Right forelimb (tissue), 1 donor: Measurements from ENCODE around the gene PPFIBP2.

Source experiments
- DNase-seq: peaks from one replicate; pipeline ENCODE4 v3.0.0-alpha.2; 2018

Gene PPFIBP2

DNA sequence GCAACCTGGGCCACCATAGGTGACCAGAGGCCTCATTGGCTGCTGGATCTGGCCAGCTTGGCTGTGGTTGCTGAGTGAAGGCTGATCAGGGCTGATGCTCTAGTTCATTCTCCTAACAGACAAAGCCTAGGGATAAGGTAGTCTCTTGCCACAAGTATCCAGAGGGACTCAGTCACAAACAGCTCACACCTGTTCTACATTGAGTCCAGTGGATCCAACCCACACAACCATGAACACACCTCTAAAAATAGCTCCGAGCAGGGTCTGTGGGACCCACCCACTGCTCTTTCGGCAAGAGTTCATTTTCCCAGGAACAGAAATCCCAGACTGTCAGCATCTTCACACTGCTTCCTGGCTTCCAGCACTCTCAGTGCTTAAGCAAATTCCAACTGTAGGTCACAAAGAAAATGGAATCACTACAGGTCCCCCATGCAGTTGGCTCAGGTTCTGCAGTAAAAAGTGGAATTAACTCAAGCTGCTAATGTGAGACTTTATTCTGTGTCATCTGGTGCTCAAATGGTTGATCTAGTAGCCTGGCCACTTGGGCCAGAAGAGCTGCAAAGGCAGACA is 67.3 kb downstream of the PPFIBP2 start:
- no peak for DNase-seq

GRCh38 chr11:7582338-7582985 is 68.7 kb downstream of the PPFIBP2 start:
- DNase-seq: no peak

DNA sequence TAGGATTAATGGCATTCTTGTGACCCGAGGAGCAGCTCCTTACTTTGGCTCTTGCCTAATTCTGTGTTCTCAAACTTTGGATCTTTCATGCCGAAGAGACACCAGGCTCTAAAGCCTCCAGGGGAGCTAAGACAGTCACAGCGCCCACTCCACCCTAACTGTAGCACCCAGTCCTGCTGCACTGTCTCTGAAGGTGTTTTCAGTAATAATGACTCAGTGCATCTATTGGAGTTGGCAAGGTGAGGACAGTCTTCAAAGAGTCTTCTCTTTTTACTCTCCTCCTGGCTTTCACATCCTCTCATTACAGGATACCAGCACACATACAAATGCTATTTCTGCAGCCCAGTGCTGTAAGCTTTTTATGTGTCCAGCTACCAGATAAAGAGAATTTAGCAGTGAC is 69.4 kb downstream of the PPFIBP2 start:
- no peak for DNase-seq

DNA sequence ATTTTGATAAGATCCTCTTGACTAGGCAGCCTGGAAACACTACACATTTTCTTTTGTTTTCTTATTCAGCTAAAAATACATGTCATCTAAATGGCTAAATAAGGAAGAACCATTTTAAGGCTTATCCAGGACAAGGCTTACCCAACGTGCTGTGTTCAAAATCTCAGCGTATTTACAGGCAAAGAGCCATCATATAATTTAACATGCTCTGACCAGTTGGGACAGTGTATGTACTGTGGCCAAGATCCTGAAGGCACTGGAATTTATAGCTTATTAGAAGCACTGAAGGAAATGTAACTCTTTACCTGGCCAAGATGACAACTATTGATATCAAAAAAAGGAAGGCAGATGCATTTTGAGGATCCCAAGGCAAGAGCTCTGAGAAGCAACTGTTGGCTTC is 71.1 kb downstream of the PPFIBP2 start:
- no peak for DNase-seq

DNA sequence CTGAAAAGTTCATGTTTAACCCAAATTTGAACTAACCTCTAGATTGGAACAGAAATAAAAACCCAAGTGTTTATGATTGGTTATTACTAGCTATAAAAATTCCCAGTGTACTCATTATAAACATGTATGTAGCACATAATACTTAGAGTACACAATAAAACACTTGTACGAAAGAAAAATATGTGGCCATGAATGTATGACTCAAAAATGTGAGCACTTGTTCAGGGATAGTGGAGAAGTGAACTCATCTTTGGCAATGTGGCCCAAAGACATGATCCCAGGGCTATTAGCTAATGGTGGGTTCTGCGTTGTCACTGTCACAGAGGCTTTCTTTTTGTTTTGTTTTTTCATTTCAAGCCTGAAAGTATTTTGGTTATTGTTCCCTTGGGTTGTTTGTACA is 72.0 kb downstream of the PPFIBP2 start:
- DNase-seq: no peak

DNA sequence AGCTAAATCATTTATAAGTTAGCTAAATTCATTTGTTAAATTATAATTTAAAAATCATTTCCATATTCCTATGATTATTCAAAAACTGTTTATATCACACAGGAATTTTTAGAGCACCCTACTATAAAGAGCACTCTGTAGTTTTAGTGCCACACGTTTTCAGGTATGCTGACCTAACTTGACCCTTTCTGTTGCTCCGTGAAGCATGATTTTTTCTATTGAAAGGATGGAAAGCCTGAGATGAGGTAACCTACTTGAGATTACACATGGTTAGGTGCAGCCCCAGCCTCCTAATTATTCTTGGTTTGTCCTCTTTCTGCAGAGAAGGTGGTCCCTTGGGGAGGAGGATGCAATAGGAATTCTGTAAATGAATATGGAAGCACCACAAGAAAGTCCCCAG is 72.6 kb downstream of the PPFIBP2 start:
- DNase-seq: no peak

DNA sequence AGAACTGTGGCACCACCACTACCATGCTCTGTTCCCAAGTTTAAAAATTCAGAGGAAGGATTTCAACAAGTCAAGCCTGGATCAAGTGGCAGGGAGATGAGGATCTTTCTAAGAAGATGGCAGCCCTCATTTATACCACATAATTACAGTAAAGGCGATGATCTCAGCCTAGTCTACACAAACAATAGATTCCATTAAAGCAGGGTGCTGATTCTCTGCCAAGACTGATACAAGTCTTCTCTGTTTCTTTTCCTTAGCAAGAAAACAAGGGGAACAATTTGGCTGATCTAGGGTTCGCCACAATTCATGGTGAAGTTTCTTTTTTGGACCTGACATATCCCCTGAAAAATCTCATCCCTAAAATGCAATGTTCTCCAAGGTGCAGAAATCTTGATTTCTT is 73.9 kb downstream of the PPFIBP2 start:
- no peak for DNase-seq

DNA sequence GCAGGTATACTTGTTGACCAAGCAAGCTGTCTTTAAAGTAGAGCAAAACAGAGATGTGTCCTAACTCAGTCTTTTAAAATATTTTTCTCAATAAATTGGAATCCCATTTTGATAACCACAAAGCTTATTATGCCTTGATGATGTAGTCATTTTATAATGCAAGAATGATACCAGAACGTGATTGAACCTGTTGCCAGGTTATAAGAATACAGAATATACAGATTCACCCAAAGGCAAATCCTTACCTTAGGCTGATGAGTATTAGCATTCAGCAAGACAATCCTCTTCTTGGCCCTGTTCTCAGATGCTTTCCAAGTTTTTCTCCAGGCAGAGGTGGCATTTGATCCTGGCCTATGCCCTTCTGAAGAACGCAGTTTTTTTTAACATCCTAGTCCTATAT is 76.1 kb downstream of the PPFIBP2 start:
- no peak for DNase-seq

DNA sequence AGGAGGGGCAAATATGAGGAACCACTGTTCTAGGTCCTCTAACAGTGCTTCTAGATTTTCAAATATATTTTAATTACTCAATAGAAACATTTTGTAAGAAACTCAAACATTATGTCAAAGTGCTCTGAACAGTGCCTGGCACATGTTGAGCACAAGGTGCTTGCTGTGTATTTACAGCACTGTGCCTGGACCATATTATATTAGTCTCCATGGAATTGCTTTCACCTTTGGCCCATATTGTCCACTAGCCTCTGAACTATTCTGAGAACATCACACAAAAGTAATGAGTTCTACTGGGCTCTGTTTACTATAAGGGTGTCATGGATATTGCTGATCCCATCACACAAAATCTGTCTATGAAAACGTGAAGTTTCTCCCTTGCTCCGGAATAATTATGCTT is 76.7 kb downstream of the PPFIBP2 start:
- DNase-seq: no peak

- no peak for DNase-seq
Observed at GRCh38 chr11:7591107-7591894, 77.5 kb downstream of the PPFIBP2 start.

GRCh38 chr11:7591987-7592386 is 78.2 kb downstream of the PPFIBP2 start:
- no peak for DNase-seq

DNA sequence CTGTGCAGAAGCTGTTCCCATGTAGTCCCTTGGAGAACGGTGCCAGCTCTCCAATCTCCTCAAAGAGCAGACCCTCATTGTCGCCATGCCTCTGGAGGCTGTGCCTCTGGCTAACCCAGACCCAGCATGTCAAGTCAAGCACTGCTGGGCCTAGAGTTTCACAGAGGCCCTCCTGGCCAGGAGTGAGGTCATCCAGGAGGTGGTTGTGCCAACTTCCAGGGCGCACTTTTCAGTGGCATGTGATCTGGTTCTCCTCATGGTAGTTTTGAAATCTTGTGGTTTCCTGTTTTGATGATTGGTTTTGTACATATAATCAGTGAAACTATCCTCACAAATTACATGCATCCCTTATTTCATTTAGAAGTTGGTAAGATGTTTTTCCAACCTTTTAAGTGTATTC is 78.9 kb downstream of the PPFIBP2 start:
- DNase-seq: no peak

DNA sequence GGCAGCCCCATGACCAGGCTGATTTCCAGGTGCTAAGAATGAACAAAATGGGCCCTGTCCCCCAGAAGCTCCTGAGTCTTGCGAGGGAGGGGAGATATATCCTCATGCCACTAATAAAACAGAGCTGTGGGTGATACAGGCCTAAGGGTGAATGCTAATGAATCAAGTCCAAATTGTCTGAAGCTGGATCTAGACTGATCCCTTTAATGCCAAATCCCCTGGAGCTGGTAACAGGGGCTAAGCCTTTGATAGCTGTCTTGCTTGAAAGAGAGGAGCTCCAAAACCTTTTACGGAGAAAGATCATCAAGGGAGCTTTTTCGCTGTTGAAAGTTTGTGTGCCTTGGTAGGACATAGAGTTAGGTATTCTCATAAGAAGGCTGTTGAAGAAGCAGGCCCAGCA is 79.7 kb downstream of the PPFIBP2 start:
- no peak for DNase-seq

- no peak for DNase-seq
Observed at GRCh38 chr11:7595016-7595866, 81.4 kb downstream of the PPFIBP2 start.

DNA sequence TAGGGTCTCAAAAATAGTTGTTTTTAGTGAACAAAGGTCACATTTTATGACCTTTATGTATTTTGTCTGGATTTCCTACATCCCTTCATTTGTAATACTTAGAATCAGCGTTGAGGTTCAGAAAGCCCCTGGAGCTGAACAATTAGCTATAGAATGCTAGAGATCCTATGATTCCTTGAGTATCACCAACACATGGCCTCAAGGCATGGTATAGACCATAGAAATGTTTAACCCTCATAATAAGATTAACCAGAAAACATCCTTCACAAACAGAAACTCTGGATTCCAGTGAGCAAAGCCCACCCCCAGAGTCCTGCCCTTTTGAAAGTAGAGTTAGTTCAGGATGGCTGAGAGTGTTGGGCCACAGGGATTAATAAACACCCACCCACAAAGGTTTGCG is 82.2 kb downstream of the PPFIBP2 start:
- no peak for DNase-seq

- DNase-seq: no peak
Observed at GRCh38 chr11:7596975-7597391, 83.2 kb downstream of the PPFIBP2 start.

GRCh38 chr11:7597620-7598019 is 83.8 kb downstream of the PPFIBP2 start:
- DNase-seq: no peak

DNA sequence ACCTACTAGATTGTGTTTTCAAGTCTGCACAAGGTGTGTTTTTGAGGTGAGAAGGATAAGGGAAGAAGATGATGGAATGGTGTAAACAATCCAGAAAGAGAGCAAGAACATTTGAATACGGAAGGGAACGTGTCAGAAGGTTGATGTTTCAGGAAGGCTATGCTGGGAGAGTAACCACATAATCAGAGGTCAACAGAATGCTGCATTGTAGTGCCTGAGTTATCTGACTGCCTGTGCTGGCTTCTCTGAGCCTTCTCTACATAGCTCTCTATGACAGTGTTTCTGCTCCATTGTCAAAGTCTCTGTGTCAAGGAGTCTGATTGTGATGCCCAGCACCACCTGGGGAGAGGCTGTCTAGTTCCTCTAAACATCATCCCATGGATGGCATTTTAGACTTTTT is 85.4 kb downstream of the PPFIBP2 start:
- DNase-seq: no peak

DNA sequence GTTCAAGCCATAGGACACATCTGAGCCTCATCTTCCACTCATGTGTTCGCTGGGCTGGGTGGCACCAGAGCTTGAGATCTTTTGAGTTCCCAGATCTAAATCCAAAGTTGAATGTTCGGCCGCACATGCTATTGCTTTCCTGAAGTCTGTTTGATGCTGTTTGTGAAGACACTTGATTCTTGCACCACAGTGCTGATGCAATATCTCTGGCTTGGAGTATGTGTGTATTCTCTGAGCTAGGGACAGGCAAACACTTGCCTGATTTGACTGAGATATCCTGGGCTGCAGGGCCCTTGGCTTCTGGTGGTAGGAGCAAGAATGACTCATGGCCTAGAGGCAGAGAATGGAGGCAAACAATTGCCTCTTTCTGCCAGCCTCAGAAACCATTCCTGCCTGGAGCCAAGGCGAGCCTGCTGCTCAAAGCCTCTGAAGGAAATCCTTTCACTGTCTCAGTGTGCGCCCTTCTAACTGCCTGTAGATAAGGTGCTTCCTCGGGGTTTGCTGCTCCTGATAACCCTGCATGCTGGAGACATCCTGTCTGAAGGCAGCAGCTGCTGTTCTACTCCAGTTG is 86.5 kb downstream of the PPFIBP2 start:
- no peak for DNase-seq

DNA sequence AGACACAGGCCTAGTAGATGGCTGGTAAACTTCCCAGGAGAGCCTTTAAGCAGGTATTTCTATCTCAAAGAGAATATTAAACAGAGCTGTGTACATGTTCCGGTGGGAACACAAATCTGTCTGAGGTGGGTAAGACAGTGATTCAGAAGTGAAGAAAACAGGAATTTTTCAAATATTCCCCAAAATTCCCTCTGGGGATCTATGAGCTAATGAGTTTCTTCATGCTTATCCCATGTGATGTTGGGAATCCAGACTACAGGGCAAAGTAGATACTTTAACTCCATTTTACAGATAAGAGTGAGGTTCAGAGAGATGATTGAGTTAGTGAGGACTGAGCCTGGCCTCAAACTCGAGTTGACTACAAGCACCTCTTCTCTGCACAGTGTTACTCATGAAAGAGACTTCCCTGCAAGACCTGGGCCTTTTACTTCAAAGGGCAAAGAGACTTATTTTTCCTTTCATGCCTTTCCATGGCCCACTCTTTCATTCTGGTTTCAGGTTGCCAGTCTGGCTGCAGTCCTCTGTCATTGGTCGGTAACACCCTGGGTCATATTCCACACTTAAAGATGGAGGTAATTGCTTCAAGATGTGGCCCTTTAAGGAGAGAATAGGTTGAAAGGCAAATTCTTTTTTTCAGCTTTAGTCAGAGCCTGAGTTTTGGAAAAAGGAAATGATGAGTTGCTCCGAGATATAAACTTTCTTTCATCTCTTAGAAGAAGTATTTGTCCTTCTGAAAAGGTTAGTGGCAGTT is 89.4 kb downstream of the PPFIBP2 start:
- no peak for DNase-seq

- no peak for DNase-seq
Observed at GRCh38 chr11:7604331-7604955, 90.6 kb downstream of the PPFIBP2 start.
